K562 (cell line): ENCODE results near the gene HDAC1. TPM values are rescaled to one million over a fixed set of nuclear protein-coding genes. Genes with fewer than 3 reads are reported as not detected.

Experiments used
- ARID3A ChIP-seq: IDR thresholded peaks from 2 replicates; pipeline ENCODE4 v1.6.1; 2012; ENCODE audit warnings: low read depth, low read length, improper control_type of control experiment, borderline replicate concordance
- CBX2 ChIP-seq: fragments of 200-600 bp; sonication (generic); IDR thresholded peaks from one replicate; pipeline ENCODE4 v1.6.1; 2012; ENCODE audit warnings: mild to moderate bottlenecking, low read length, inconsistent platforms; ENCODE audit not compliant: insufficient read depth, poor library complexity, severe bottlenecking
- E2F1 ChIP-seq: sonication (generic); formaldehyde crosslinking; IDR thresholded peaks from 2 replicates; pipeline ENCODE4 v1.8.1; 2023; ENCODE audit warnings: mild to moderate bottlenecking, missing genetic modification reagents, moderate library complexity
- FOXJ2 ChIP-seq: fragments of 200-800 bp; sonication (Bioruptor generic); IDR thresholded peaks from 2 replicates; pipeline ENCODE4 v1.6.1; 2016; ENCODE audit warnings: missing genetic modification characterization, missing compliant biosample characterization
- RERE ChIP-seq: sonication (generic); formaldehyde crosslinking; IDR thresholded peaks from 2 replicates; pipeline ENCODE4 v1.8.0; 2023; ENCODE audit warnings: missing genetic modification reagents, mild to moderate bottlenecking, borderline replicate concordance
- TGIF2 ChIP-seq: sonication (generic); formaldehyde crosslinking; IDR thresholded peaks from 2 replicates; pipeline ENCODE4 v1.8.1; 2022; ENCODE audit warnings: mild to moderate bottlenecking, missing genetic modification reagents, moderate library complexity
- polyA plus RNA-seq, 8 experiments: library from polyadenylated mRNA; depleted of rRNA in 4 of 8; stranded (reverse) in 5 of 8; unstranded in 3 of 8; fragments of >200 nt; fragmentation: Nextera tagmentation in 2 of 8; fragmentation: Illumina TruSeq in 1 of 8; extraction: Ambion mirVana in 2 of 8; extraction: Trizol in 1 of 8; gene quantifications; 2 replicates each; pipeline versions ENCODE4 v1.2.1 to v1.2.3, GENCODE V29; 2011 to 2014; ENCODE audit warnings: inconsistent platforms in 1 of 8, missing spikeins in 1 of 8
- total RNA-seq, 7 experiments: library from RNA; depleted of rRNA in 6 of 7; stranded (reverse); fragments of >200 nt in 6 of 7; fragmentation: Illumina TruSeq in 2 of 7; extraction: Trizol in 2 of 7; gene quantifications; 2 replicates each; pipeline versions ENCODE4 v1.2.1 to v1.2.3, GENCODE V29; 2011 to 2021; ENCODE audit warnings: low replicate concordance in 1 of 7
- TF ChIP-seq, protein P1 (sequence below), 2 experiments: fragments of 450-650 bp in 1 of 2; sonication (generic) in 1 of 2; formaldehyde crosslinking in 1 of 2; IDR thresholded peaks; 2 replicates each; pipeline versions ENCODE4 v1.7.1 to v1.9.0; 2016 to 2022; ENCODE audit warnings: inconsistent platforms in 1 of 2, mild to moderate bottlenecking in 1 of 2, missing genetic modification reagents in 1 of 2

The HDAC1 gene
- total and polyA plus RNA-seq, 9 of the 15 experiments (the other 6 are each of a cell fraction or from before 2014, with no cell fraction given), result 169 to 384 (median 193) TPM

- TF ChIP-seq RERE (CRISPR knock-in tag) (peak; percentile 67; the same call in 1 of the 2 replicates), E2F1 (peak; percentile 84), FOXJ2 (tag) (no peak), CBX2 (no peak), TGIF2 (CRISPR knock-in tag) (peak; percentile 87), ARID3A (no peak)
- TF ChIP-seq, protein P1, sequence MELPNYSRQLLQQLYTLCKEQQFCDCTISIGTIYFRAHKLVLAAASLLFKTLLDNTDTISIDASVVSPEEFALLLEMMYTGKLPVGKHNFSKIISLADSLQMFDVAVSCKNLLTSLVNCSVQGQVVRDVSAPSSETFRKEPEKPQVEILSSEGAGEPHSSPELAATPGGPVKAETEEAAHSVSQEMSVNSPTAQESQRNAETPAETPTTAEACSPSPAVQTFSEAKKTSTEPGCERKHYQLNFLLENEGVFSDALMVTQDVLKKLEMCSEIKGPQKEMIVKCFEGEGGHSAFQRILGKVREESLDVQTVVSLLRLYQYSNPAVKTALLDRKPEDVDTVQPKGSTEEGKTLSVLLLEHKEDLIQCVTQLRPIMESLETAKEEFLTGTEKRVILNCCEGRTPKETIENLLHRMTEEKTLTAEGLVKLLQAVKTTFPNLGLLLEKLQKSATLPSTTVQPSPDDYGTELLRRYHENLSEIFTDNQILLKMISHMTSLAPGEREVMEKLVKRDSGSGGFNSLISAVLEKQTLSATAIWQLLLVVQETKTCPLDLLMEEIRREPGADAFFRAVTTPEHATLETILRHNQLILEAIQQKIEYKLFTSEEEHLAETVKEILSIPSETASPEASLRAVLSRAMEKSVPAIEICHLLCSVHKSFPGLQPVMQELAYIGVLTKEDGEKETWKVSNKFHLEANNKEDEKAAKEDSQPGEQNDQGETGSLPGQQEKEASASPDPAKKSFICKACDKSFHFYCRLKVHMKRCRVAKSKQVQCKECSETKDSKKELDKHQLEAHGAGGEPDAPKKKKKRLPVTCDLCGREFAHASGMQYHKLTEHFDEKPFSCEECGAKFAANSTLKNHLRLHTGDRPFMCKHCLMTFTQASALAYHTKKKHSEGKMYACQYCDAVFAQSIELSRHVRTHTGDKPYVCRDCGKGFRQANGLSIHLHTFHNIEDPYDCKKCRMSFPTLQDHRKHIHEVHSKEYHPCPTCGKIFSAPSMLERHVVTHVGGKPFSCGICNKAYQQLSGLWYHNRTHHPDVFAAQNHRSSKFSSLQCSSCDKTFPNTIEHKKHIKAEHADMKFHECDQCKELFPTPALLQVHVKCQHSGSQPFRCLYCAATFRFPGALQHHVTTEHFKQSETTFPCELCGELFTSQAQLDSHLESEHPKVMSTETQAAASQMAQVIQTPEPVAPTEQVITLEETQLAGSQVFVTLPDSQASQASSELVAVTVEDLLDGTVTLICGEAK (IDR thresholded peaks at IDR 0.05), result no peak
- TF ChIP-seq, protein P1 (CRISPR knock-in tag; IDR thresholded peaks at IDR 0.05), result no peak
Observed at GRCh38 chr1:32335790-32336590, 44.1 kb downstream of the HDAC1 start, which contains the start of gene MARCKSL1 (continued).
